ENCODE data around the gene SFI1.
A peak's percentile ranks its signal among the peaks of the same experiment; 100 is the strongest.

The SFI1 gene

DNA sequence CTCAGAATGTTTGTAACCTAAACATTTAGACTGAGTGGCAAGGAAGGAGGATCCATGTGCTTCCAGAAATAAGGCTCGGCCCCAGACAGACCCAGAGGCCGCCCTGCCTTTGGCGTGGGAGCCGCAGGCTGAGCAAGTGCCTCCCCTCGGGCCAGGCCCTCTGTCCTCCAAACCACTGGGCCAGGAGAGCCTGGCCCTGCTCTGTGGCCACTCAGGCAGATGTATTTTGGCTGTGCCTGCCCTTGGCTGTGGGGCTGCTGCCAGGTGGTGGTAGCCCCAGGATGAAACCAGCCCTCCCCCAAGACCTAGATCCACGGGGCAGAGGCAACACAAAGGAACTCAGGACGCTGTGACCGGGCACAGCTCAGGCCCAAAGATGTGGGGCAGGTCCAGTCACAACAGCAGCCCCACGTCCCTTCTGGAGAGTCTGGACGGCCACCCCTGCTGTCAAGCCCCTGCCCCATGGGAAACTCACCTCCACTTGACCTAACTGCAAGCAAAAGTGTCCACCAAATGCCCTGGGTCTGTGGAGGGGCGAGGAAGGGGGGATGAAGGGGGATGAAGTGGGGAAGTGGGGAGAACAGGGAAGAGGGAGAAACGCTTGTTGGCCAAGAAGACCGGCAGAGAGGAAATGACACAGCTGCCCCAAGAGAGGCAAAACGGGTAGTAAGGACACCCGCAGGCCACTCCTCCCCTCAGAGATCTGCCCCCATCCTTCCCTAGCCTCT lies 141.7 kb downstream of the SFI1 start:
- DNase-seq = peak; percentile 38

DNA sequence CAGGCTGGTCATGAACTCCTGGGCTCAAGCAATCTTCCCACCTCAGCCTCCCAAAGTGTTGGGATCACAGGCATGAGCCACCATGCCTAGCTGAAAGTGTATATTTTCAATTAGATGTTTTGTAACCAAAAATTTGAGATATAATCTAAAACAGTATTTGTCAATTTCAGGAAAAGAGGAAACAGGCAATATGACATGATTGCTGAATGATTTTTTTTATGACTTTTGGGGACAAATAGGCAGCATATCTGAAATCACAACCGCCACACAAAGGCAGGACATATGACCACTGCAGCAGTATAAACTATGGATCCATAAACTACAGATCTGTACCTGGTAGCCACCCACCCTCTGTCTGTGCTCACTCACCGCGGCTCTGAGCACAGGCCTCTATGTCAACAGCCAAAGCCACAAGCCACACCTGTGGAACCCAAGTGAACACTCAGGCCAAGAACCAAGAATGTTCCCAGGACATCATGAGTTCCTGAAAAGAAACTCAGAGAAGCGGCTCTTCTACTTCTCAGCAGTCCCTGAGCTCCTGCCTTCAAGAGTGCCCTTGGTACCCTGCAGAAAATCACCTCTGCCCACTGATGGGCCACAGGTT lies 143.2 kb downstream of the SFI1 start:
- no peak for DNase-seq

- DNase-seq = peak; percentile 67
These were observed 150.1 kb downstream of the SFI1 start for GRCh38 chr22:31646186-31647019.

GRCh38 chr22:31647066-31647465 lies 150.7 kb downstream of the SFI1 start:
- no peak for DNase-seq

- no peak for DNase-seq
These were observed 151.4 kb downstream of the SFI1 start for GRCh38 chr22:31647523-31648320.

DNA sequence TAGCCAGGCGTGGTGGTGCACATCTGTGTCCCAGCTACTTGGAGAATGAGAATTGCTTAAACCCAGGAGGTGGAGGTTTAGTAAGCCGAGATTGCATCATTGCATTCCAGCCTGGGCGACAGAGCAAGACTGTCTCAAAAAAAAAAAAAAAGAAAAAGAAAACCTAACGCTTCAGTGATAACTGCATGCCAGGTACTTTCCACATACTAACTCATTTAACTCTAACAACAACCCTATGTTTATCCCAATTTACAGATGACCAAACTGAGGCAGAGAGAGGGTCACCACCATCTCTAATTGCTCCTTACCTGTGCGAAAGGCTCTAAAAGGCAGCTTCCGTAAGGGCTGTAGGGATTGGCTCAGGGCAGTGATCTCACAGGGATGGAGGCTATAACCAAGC lies 154.1 kb downstream of the SFI1 start:
- no peak for DNase-seq

GRCh38 chr22:31651664-31652063 lies 155.3 kb downstream of the SFI1 start:
- DNase-seq = no peak

DNA sequence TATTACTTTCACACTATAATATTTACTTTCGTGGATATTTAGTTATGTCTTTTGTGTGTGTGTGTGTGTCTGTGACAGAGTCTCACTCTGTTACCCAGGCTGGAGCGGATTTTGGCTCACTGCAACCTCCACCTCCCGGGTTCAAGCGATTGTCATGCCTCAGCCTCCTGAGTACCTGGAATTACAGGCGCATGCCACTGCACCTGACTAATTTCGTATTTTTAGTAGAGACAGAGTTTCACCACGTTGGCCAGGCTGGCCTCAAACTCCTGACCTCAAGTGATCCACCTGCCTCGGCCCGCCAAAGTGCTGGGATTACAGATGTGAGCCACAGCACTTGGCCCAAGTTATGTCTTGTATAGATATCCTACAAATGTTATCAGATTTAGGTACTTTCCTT lies 155.8 kb downstream of the SFI1 start:
- no peak for DNase-seq

DNA sequence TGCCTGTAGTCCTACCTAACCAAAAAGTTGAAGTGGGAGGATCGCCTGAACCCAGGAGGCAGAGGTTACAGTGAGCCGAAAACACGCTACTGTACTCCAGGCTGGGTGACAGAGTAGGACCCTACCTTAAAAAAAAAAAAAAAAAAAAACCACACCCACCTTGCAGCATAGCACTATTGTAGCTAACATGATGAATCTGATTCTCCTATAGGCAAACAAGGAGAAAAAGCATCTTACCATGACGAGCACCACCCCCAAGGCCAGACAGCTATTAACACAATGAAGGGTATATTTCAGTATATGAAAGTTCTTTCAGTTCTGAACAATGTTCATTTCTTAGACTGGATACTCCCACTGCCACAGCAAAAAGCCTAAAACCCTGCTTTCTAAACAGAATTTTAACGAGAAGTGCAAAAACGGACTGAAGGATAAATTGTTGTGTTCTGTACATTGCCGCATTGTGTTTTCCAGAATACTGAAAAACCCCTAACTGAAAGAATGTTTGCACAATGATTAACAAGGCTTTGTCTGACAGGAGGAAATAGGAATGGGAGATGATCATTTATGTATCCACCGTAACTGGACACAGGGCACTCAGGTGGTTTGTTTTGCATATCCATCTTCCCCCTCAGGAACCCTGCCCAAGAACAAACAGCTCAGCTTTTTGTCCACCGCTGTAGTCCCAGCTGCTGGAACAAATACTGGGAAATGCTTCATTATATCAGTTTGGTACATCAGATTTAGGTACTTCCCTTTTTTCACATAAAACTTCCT lies 156.8 kb downstream of the SFI1 start:
- no peak for DNase-seq

GRCh38 chr22:31653944-31654343 lies 157.6 kb downstream of the SFI1 start:
- no peak for DNase-seq

DNA sequence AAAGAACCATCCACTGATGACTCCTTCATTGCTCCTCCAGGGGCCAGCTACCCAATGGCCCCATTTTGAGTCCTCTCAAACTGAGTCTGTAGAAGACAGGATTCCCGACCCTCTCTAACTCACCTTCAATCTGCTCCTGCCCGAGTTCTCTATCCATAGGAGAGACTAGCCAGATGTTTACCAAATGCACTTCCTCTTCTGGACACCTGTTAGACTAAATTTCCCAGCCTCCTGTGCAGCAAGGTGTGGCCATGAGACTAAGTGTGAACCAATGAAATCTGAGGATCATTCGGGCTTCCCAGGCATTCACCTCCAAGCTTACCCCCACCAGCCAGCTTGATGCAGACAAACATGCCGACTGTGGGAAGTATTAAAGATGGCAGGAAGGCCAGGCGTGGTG lies 158.1 kb downstream of the SFI1 start:
- no peak for DNase-seq

GRCh38 chr22:31659246-31659645 lies 162.9 kb downstream of the SFI1 start:
- DNase-seq = no peak

GRCh38 chr22:31660860-31661341 lies 164.6 kb downstream of the SFI1 start:
- peak; percentile 79 for DNase-seq

GRCh38 chr22:31661851-31662667 lies 165.7 kb downstream of the SFI1 start, which contains the start of gene PISD:
TSS of gene PISD (minus strand) at chr22:31662215. CDS start at chr22:31662208, 7 bp downstream.
- DNase-seq = peak; percentile 98

GRCh38 chr22:31662668-31663037 lies 166.3 kb downstream of the SFI1 start:
- DNase-seq = no peak

All from activated CD4-positive, alpha-beta T cell treated with anti-CD3 and anti-CD28 coated beads, Interleukin-2, Interleukin-6, amounts not matched to agents 100 ng/mL and 50 ng/mL, durations not matched to agents 16 hours and 8 hours (primary cell).